ENCODE data around the gene WDR70.

- no peak for TF ChIP-seq BACH1 (IDR thresholded peaks at IDR 0.05; ENCODE audit: borderline replicate concordance)
- TF ChIP-seq SUZ12 (IDR thresholded peaks at IDR 0.05; ENCODE audit: unreplicated experiment): no peak
- no peak for TF ChIP-seq NFYA (IDR thresholded peaks at IDR 0.05; ENCODE audit: borderline replicate concordance, low read depth, low read length)
- TF ChIP-seq, protein P1, sequence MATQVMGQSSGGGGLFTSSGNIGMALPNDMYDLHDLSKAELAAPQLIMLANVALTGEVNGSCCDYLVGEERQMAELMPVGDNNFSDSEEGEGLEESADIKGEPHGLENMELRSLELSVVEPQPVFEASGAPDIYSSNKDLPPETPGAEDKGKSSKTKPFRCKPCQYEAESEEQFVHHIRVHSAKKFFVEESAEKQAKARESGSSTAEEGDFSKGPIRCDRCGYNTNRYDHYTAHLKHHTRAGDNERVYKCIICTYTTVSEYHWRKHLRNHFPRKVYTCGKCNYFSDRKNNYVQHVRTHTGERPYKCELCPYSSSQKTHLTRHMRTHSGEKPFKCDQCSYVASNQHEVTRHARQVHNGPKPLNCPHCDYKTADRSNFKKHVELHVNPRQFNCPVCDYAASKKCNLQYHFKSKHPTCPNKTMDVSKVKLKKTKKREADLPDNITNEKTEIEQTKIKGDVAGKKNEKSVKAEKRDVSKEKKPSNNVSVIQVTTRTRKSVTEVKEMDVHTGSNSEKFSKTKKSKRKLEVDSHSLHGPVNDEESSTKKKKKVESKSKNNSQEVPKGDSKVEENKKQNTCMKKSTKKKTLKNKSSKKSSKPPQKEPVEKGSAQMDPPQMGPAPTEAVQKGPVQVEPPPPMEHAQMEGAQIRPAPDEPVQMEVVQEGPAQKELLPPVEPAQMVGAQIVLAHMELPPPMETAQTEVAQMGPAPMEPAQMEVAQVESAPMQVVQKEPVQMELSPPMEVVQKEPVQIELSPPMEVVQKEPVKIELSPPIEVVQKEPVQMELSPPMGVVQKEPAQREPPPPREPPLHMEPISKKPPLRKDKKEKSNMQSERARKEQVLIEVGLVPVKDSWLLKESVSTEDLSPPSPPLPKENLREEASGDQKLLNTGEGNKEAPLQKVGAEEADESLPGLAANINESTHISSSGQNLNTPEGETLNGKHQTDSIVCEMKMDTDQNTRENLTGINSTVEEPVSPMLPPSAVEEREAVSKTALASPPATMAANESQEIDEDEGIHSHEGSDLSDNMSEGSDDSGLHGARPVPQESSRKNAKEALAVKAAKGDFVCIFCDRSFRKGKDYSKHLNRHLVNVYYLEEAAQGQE (IDR thresholded peaks at IDR 0.05; ENCODE audit: low read depth, low read length): no peak
- no peak for TF ChIP-seq CHD2 (IDR thresholded peaks at IDR 0.05; ENCODE audit: borderline replicate concordance, low read depth, low read length)
- TF ChIP-seq ZZZ3 (IDR thresholded peaks at IDR 0.05; ENCODE audit: control insufficient read depth, insufficient read length, low read depth): no peak
Measured at GRCh38 chr5:37631939-37632338, 252.8 kb downstream of the WDR70 start.

Data from GM12878 (cell line).